K562 (cell line): Measurements from ENCODE around the gene C16orf74.

Experiments used
- ARHGAP35 ChIP-seq: fragments of 450-650 bp; IDR thresholded peaks from 2 replicates; pipeline ENCODE4 v1.6.1; 2018; ENCODE audit not compliant: partially characterized antibody
- CTCF ChIP-seq, 3 experiments: IDR thresholded peaks in 2 of 3; conservative IDR thresholded peaks in 1 of 3; 2 replicates each; pipeline ENCODE4 v1.5.1; 2011 to 2012; ENCODE audit warnings: low read length in 3 of 3, mild to moderate bottlenecking in 3 of 3, control low read depth in 2 of 3, improper control_type of control experiment in 1 of 3, inconsistent platforms in 1 of 3, low read depth in 1 of 3, mixed read lengths in 1 of 3, moderate library complexity in 1 of 3; ENCODE audit not compliant: insufficient read depth in 2 of 3
- HMGXB4 ChIP-seq: sonication (generic); formaldehyde crosslinking; IDR thresholded peaks from 2 replicates; pipeline ENCODE4 v1.8.1; 2023; ENCODE audit warnings: mild to moderate bottlenecking, missing genetic modification reagents
- POLR2A ChIP-seq: fragments of 450-650 bp; conservative IDR thresholded peaks from 2 replicates; pipeline ENCODE4 v1.6.1; 2016
- RAD21 ChIP-seq, 2 experiments: fragments of 250-450 bp in 1 of 2; fragments of 450-650 bp in 1 of 2; sonication (Bioruptor Pico) in 1 of 2; formaldehyde crosslinking in 1 of 2; IDR thresholded peaks in 1 of 2; conservative IDR thresholded peaks in 1 of 2; 2 replicates each; pipeline versions ENCODE4 v1.4.0 to v1.8.0; 2020 to 2022; ENCODE audit warnings: mild to moderate bottlenecking in 2 of 2, moderate library complexity in 1 of 2
- TEAD4 ChIP-seq, 2 experiments: sonication (generic) in 1 of 2; formaldehyde crosslinking in 1 of 2; IDR thresholded peaks; 2 replicates each; pipeline versions ENCODE4 v1.6.1 to v1.8.0; 2012 to 2022; ENCODE audit warnings: borderline replicate concordance in 1 of 2, inconsistent platforms in 1 of 2, low read length in 1 of 2, mild to moderate bottlenecking in 1 of 2, missing genetic modification reagents in 1 of 2
- USF1 ChIP-seq: sonication (generic); formaldehyde crosslinking; IDR thresholded peaks from 2 replicates; pipeline ENCODE4 v1.9.0; 2022; ENCODE audit warnings: mild to moderate bottlenecking, missing genetic modification reagents
- USF2 ChIP-seq: sonication (generic); formaldehyde crosslinking; IDR thresholded peaks from 2 replicates; pipeline ENCODE4 v1.5.0; 2020; ENCODE audit warnings: missing genetic modification reagents
- XRCC5 ChIP-seq: fragments of 200-400 bp; formaldehyde crosslinking; IDR thresholded peaks from 2 replicates; pipeline ENCODE4 v1.6.1; 2017; ENCODE audit warnings: low read depth, mild to moderate bottlenecking, low read length
- ZNF347 ChIP-seq: fragments of 450-650 bp; formaldehyde crosslinking; IDR thresholded peaks from 2 replicates; pipeline ENCODE4 v1.4.0; 2020; ENCODE audit warnings: low read depth, mild to moderate bottlenecking, moderate library complexity
- ZNF780A ChIP-seq: fragments of 250-450 bp; sonication (Bioruptor Pico); IDR thresholded peaks from 2 replicates; pipeline ENCODE4 v1.5.0; 2021; ENCODE audit warnings: mild to moderate bottlenecking

GRCh38 chr16:85783441-85783840, 32.5 kb upstream of the C16orf74 start:
- TF ChIP-seq USF2 (CRISPR knock-in tag) (no peak), ZNF347 (CRISPR knock-in tag) (no peak), RAD21 (CRISPR knock-in tag; conservative IDR thresholded peaks at IDR 0.05 in 1 of 2, IDR thresholded peaks at IDR 0.05 in 1 of 2) (no peak), USF1 (CRISPR knock-in tag) (no peak), POLR2A (no peak), XRCC5 (no peak), HMGXB4 (CRISPR knock-in tag) (no peak), CTCF (IDR thresholded peaks at IDR 0.05 in 2 of 3, conservative IDR thresholded peaks at IDR 0.05 in 1 of 3; ENCODE audit: insufficient read depth in 2 of 3, low read depth in 1 of 3, low read length in 3 of 3) (no peak), ZNF780A (CRISPR knock-in tag) (no peak), ARHGAP35 (no peak), TEAD4 (IDR thresholded peaks at IDR 0.05; ENCODE audit: low read length) (no peak), TEAD4 (CRISPR knock-in tag; IDR thresholded peaks at IDR 0.05; ENCODE audit: borderline replicate concordance) (no peak)
